Peyer's patch (tissue), 4 donors: ENCODE results near the gene CHCT1.

Experiments used
- POLR2A ChIP-seq, 2 donors: fragments of 450-650 bp; IDR thresholded peaks; one replicate each; pipeline ENCODE4 v1.5.1; 2017; ENCODE audit warnings: antibody characterized with exemption in 2 of 2, mild to moderate bottlenecking in 2 of 2, moderate library complexity in 2 of 2
- TF ChIP-seq, protein P1 (sequence below), 6 experiments: fragments of 450-650 bp in 4 of 6; fragments of 200-600 bp in 2 of 6; sonication (generic) in 1 of 6; IDR thresholded peaks; one replicate each; pipeline ENCODE4 v1.5.1; 2017 to 2019; ENCODE audit warnings: antibody characterized with exemption in 6 of 6, mild to moderate bottlenecking in 3 of 6, moderate library complexity in 1 of 6

GRCh38 chr17:60445144-60445543 is 22.9 kb downstream of the CHCT1 start:
- TF ChIP-seq, protein P1, sequence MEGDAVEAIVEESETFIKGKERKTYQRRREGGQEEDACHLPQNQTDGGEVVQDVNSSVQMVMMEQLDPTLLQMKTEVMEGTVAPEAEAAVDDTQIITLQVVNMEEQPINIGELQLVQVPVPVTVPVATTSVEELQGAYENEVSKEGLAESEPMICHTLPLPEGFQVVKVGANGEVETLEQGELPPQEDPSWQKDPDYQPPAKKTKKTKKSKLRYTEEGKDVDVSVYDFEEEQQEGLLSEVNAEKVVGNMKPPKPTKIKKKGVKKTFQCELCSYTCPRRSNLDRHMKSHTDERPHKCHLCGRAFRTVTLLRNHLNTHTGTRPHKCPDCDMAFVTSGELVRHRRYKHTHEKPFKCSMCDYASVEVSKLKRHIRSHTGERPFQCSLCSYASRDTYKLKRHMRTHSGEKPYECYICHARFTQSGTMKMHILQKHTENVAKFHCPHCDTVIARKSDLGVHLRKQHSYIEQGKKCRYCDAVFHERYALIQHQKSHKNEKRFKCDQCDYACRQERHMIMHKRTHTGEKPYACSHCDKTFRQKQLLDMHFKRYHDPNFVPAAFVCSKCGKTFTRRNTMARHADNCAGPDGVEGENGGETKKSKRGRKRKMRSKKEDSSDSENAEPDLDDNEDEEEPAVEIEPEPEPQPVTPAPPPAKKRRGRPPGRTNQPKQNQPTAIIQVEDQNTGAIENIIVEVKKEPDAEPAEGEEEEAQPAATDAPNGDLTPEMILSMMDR (IDR thresholded peaks at IDR 0.05) = no peak
- TF ChIP-seq POLR2A (IDR thresholded peaks at IDR 0.05) = no peak
